HEK293 (cell line): ENCODE measurements around the gene SRP72.
A peak's percentile ranks its signal among the peaks of the same experiment; 100 is the strongest.

Source experiments
- EGR2 ChIP-seq: fragments of 450-650 bp; formaldehyde crosslinking; IDR thresholded peaks from 2 replicates; pipeline ENCODE4 v1.5.1; 2016; ENCODE audit warnings: low read depth, missing biosample characterization, missing genetic modification characterization
- GLI2 ChIP-seq: fragments of 450-650 bp; formaldehyde crosslinking; IDR thresholded peaks from 2 replicates; pipeline ENCODE4; 2017; ENCODE audit warnings: missing biosample characterization, missing genetic modification characterization, low read depth, borderline replicate concordance
- HIC1 ChIP-seq: fragments of 450-650 bp; formaldehyde crosslinking; IDR thresholded peaks from 2 replicates; pipeline ENCODE4 v1.5.1; 2016; ENCODE audit warnings: missing biosample characterization, missing genetic modification characterization
- HOXC10 ChIP-seq: sonication (generic); formaldehyde crosslinking; IDR thresholded peaks from 2 replicates; pipeline ENCODE4 v1.8.1; 2023; ENCODE audit warnings: mild to moderate bottlenecking, missing genetic modification reagents
- IKZF3 ChIP-seq: fragments of 450-650 bp; IDR thresholded peaks from 2 replicates; pipeline ENCODE4 v1.5.0; 2018; ENCODE audit warnings: missing biosample characterization, mild to moderate bottlenecking, missing genetic modification characterization, moderate library complexity
- KLF16 ChIP-seq: fragments of 450-650 bp; formaldehyde crosslinking; IDR thresholded peaks from 2 replicates; pipeline ENCODE4 v1.5.1; 2017; ENCODE audit warnings: missing biosample characterization, missing genetic modification characterization
- KLF9 ChIP-seq: fragments of 450-650 bp; formaldehyde crosslinking; IDR thresholded peaks from 2 replicates; pipeline ENCODE4 v1.5.1; 2016; ENCODE audit warnings: missing biosample characterization, missing genetic modification characterization, low read depth
- MEIS1 ChIP-seq: sonication (generic); formaldehyde crosslinking; IDR thresholded peaks from 2 replicates; pipeline ENCODE4 v1.8.1; 2022; ENCODE audit warnings: missing genetic modification reagents, mild to moderate bottlenecking, borderline replicate concordance
- MZF1 ChIP-seq: fragments of 450-650 bp; formaldehyde crosslinking; IDR thresholded peaks from 2 replicates; pipeline ENCODE4 v1.5.1; 2017; ENCODE audit warnings: missing biosample characterization, missing genetic modification characterization, borderline replicate concordance
- OSR2 ChIP-seq: fragments of 450-650 bp; formaldehyde crosslinking; IDR thresholded peaks from 2 replicates; pipeline ENCODE4 v1.5.1; 2016; ENCODE audit warnings: missing biosample characterization, missing genetic modification characterization
- SCRT2 ChIP-seq: fragments of 450-650 bp; formaldehyde crosslinking; IDR thresholded peaks from 2 replicates; pipeline ENCODE4 v1.5.1; 2016; ENCODE audit warnings: missing biosample characterization, missing genetic modification characterization
- YY1 ChIP-seq: fragments of 450-650 bp; formaldehyde crosslinking; IDR thresholded peaks from 2 replicates; pipeline ENCODE4 v1.5.1; 2018; ENCODE audit warnings: missing biosample characterization, missing genetic modification characterization
- YY2 ChIP-seq: fragments of 450-650 bp; formaldehyde crosslinking; IDR thresholded peaks from 2 replicates; pipeline ENCODE4 v1.5.1; 2016; ENCODE audit warnings: missing biosample characterization, missing genetic modification characterization
- ZBTB17 ChIP-seq: fragments of 450-650 bp; formaldehyde crosslinking; IDR thresholded peaks from 2 replicates; pipeline ENCODE4 v1.5.1; 2016; ENCODE audit warnings: missing biosample characterization, missing genetic modification characterization
- ZBTB26 ChIP-seq: fragments of 450-650 bp; formaldehyde crosslinking; optimal IDR thresholded peaks from 2 replicates; pipeline ENCODE3; 2016; ENCODE audit warnings: missing biosample characterization, mild to moderate bottlenecking, missing genetic modification characterization
- ZNF146 ChIP-seq: fragments of 450-650 bp; formaldehyde crosslinking; IDR thresholded peaks from 2 replicates; pipeline ENCODE4 v1.5.1; 2016; ENCODE audit warnings: missing biosample characterization, missing genetic modification characterization
- ZNF148 ChIP-seq: fragments of 450-650 bp; formaldehyde crosslinking; IDR thresholded peaks from 2 replicates; pipeline ENCODE4 v1.5.0; 2017; ENCODE audit warnings: missing biosample characterization, missing genetic modification characterization, borderline replicate concordance
- ZNF174 ChIP-seq: fragments of 450-650 bp; formaldehyde crosslinking; IDR thresholded peaks from 2 replicates; pipeline ENCODE4 v1.5.0; 2017; ENCODE audit warnings: missing biosample characterization, mild to moderate bottlenecking, missing genetic modification characterization
- ZNF24 ChIP-seq: fragments of 450-650 bp; formaldehyde crosslinking; IDR thresholded peaks from 2 replicates; pipeline ENCODE4 v1.5.1; 2016; ENCODE audit warnings: missing biosample characterization, missing genetic modification characterization
- ZNF324 ChIP-seq: fragments of 450-650 bp; formaldehyde crosslinking; IDR thresholded peaks from 2 replicates; pipeline ENCODE4 v1.5.1; 2016; ENCODE audit warnings: missing biosample characterization, missing genetic modification characterization
- ZNF335 ChIP-seq: fragments of 450-650 bp; formaldehyde crosslinking; conservative IDR thresholded peaks from 2 replicates; pipeline ENCODE4 v1.5.1; 2016; ENCODE audit warnings: missing biosample characterization, missing genetic modification characterization
- ZNF391 ChIP-seq: fragments of 450-650 bp; formaldehyde crosslinking; IDR thresholded peaks from 2 replicates; pipeline ENCODE4 v1.5.1; 2016; ENCODE audit warnings: low read depth, missing biosample characterization, missing genetic modification characterization, borderline replicate concordance
- ZNF426 ChIP-seq: fragments of 450-650 bp; formaldehyde crosslinking; IDR thresholded peaks from 2 replicates; pipeline ENCODE4 v1.5.1; 2017; ENCODE audit warnings: missing biosample characterization, missing genetic modification characterization, mild to moderate bottlenecking, inconsistent platforms, moderate library complexity
- ZNF48 ChIP-seq: fragments of 450-650 bp; formaldehyde crosslinking; IDR thresholded peaks from 2 replicates; pipeline ENCODE4 v1.5.1; 2016; ENCODE audit warnings: missing biosample characterization, missing genetic modification characterization
- ZNF501 ChIP-seq: fragments of 450-650 bp; formaldehyde crosslinking; IDR thresholded peaks from 2 replicates; pipeline ENCODE4 v1.5.1; 2016; ENCODE audit warnings: missing biosample characterization, missing genetic modification characterization
- ZNF510 ChIP-seq: fragments of 450-650 bp; formaldehyde crosslinking; IDR thresholded peaks from 2 replicates; pipeline ENCODE4 v1.5.1; 2018; ENCODE audit warnings: mild to moderate bottlenecking, missing genetic modification characterization, missing biosample characterization; ENCODE audit not compliant: insufficient replicate concordance
- ZNF560 ChIP-seq: fragments of 450-650 bp; formaldehyde crosslinking; IDR thresholded peaks from 2 replicates; pipeline ENCODE4 v1.5.1; 2017; ENCODE audit warnings: missing biosample characterization, missing genetic modification characterization, borderline replicate concordance
- ZNF571 ChIP-seq: fragments of 450-650 bp; formaldehyde crosslinking; IDR thresholded peaks from 2 replicates; pipeline ENCODE4 v1.5.0; 2017; ENCODE audit warnings: missing biosample characterization, missing genetic modification characterization
- ZNF580 ChIP-seq: fragments of 450-650 bp; formaldehyde crosslinking; IDR thresholded peaks from 2 replicates; pipeline ENCODE4 v1.5.1; 2016; ENCODE audit warnings: missing biosample characterization, missing genetic modification characterization
- ZNF585B ChIP-seq: fragments of 450-650 bp; formaldehyde crosslinking; IDR thresholded peaks from 2 replicates; pipeline ENCODE4 v1.5.1; 2016; ENCODE audit warnings: missing biosample characterization, missing genetic modification characterization
- ZNF624 ChIP-seq: fragments of 450-650 bp; formaldehyde crosslinking; IDR thresholded peaks from 2 replicates; pipeline ENCODE4 v1.5.1; 2017; ENCODE audit warnings: missing biosample characterization, missing genetic modification characterization
- ZNF626 ChIP-seq: fragments of 450-650 bp; sonication (Bioruptor Pico); formaldehyde crosslinking; IDR thresholded peaks from 2 replicates; pipeline ENCODE4 v1.5.1; 2018; ENCODE audit warnings: missing biosample characterization, missing genetic modification characterization, inconsistent platforms
- ZNF670 ChIP-seq: fragments of 450-650 bp; formaldehyde crosslinking; IDR thresholded peaks from 2 replicates; pipeline ENCODE4 v1.5.1; 2016; ENCODE audit warnings: missing biosample characterization, missing genetic modification characterization, low read depth
- ZSCAN4 ChIP-seq: fragments of 450-650 bp; formaldehyde crosslinking; IDR thresholded peaks from 2 replicates; pipeline ENCODE4 v1.5.1; 2017; ENCODE audit warnings: missing biosample characterization, missing genetic modification characterization

SRP72 gene

GRCh38 chr4:56460085-56460484 is 7.3 kb upstream of the SRP72 start (continued):
- TF ChIP-seq ZNF571 (tag by site-specific recombination) (no peak), ZNF148 (tag by site-specific recombination) (no peak), EGR2 (no peak), ZNF626 (tag by site-specific recombination) (no peak), ZNF510 (tag by site-specific recombination) (no peak), ZNF580 (tag by site-specific recombination) (no peak), ZNF391 (tag by site-specific recombination) (no peak), KLF9 (no peak), MEIS1 (CRISPR knock-in tag) (no peak), YY1 (no peak), ZNF670 (tag by site-specific recombination) (no peak), ZNF426 (tag by site-specific recombination) (no peak), KLF16 (tag by site-specific recombination) (no peak), ZNF501 (tag by site-specific recombination) (no peak), ZNF174 (tag by site-specific recombination) (no peak), MZF1 (tag by site-specific recombination) (no peak), ZNF48 (tag by site-specific recombination) (no peak), YY2 (tag by site-specific recombination) (no peak), ZNF335 (tag by site-specific recombination) (0 out of 2 replicates have a peak, but pooled peaks have one; percentile 21), ZBTB17 (tag by site-specific recombination) (0 out of 2 replicates have a peak, but pooled peaks have one; percentile 31), ZNF324 (tag by site-specific recombination) (no peak), ZNF560 (tag by site-specific recombination) (no peak), OSR2 (no peak), ZNF624 (no peak), ZBTB26 (tag by site-specific recombination) (no peak), ZNF585B (tag by site-specific recombination) (no peak), HIC1 (tag by site-specific recombination) (no peak), ZNF24 (tag by site-specific recombination) (peak; percentile 65; the same call in 1 of the 2 replicates), IKZF3 (tag by site-specific recombination) (peak; percentile 53; the same call in 1 of the 2 replicates), GLI2 (tag by site-specific recombination) (no peak), ZNF146 (tag by site-specific recombination) (no peak), ZSCAN4 (tag by site-specific recombination) (no peak), SCRT2 (tag by site-specific recombination) (peak; percentile 83), HOXC10 (CRISPR knock-in tag) (no peak)
